GM18868 (cell line): Measurements from ENCODE around the gene GOLGA8B.
A peak's percentile ranks its signal among the peaks of the same experiment; 100 is the strongest.
"Not testable (repeated sequence)": the region's sequence is repeated elsewhere in the genome, so short reads cannot be mapped to it uniquely, and the experiment has no call there.

Source experiments
- ATAC-seq: cut with Tn5 transposase; IDR thresholded peaks from one replicate; pipeline ENCODE4 v1.9.1; 2021; ENCODE audit warnings: mild to moderate bottlenecking, moderate library complexity; ENCODE audit not compliant: unreplicated experiment

GOLGA8B gene

GRCh38 chr15:34583399-34584329 is at the start of gene GOLGA8B:
Gene GOLGA8B, minus strand, starts transcription at chr15:34583651. Its CDS starts 47,739 bp downstream, at chr15:34535912.
- peak; percentile 72 for ATAC-seq

- not testable (repeated sequence) for ATAC-seq
These were observed 49.7 kb upstream of the GOLGA8B start for GRCh38 chr15:34633165-34633564.

GRCh38 chr15:34628577-34629152 is 45.2 kb upstream of the GOLGA8B start:
- ATAC-seq: no peak

GRCh38 chr15:34625007-34625406 is 41.6 kb upstream of the GOLGA8B start:
- ATAC-seq: no peak

GRCh38 chr15:34621675-34622074 is 38.2 kb upstream of the GOLGA8B start:
- ATAC-seq: no peak

- no peak for ATAC-seq
These were observed 37.4 kb upstream of the GOLGA8B start for GRCh38 chr15:34620814-34621213.

- ATAC-seq: no peak
These were observed 36.7 kb upstream of the GOLGA8B start for GRCh38 chr15:34620142-34620541.

GRCh38 chr15:34619151-34619550 is 35.7 kb upstream of the GOLGA8B start:
- no peak for ATAC-seq

GRCh38 chr15:34618073-34618472 is 34.6 kb upstream of the GOLGA8B start:
- no peak for ATAC-seq

- no peak for ATAC-seq
These were observed 33.2 kb upstream of the GOLGA8B start for GRCh38 chr15:34616613-34617012.

GRCh38 chr15:34613997-34614396 is 30.5 kb upstream of the GOLGA8B start:
- ATAC-seq: no peak

GRCh38 chr15:34613301-34613700 is 29.9 kb upstream of the GOLGA8B start:
- ATAC-seq: no peak

GRCh38 chr15:34610354-34610753 is 26.9 kb upstream of the GOLGA8B start:
- ATAC-seq: no peak

- peak; percentile 70 for ATAC-seq
These were observed 25.9 kb upstream of the GOLGA8B start for GRCh38 chr15:34609102-34610057.

GRCh38 chr15:34608517-34608916 is 25.1 kb upstream of the GOLGA8B start:
- ATAC-seq: no peak

- no peak for ATAC-seq
These were observed 24.4 kb upstream of the GOLGA8B start for GRCh38 chr15:34607832-34608231.

GRCh38 chr15:34606545-34606944 is 23.1 kb upstream of the GOLGA8B start:
- no peak for ATAC-seq

GRCh38 chr15:34606131-34606530 is 22.7 kb upstream of the GOLGA8B start:
- ATAC-seq: no peak

GRCh38 chr15:34603095-34603494 is 19.6 kb upstream of the GOLGA8B start:
- no peak for ATAC-seq

- ATAC-seq: no peak
These were observed 17.5 kb upstream of the GOLGA8B start for GRCh38 chr15:34600923-34601322.
